HG02981 (cell line): ENCODE measurements around the gene MET.

Experiments
- ATAC-seq: cut with Tn5 transposase; IDR thresholded peaks from one replicate; pipeline ENCODE4 v1.9.1; 2021; ENCODE audit warnings: mild to moderate bottlenecking, moderate library complexity; ENCODE audit not compliant: unreplicated experiment

Gene MET

DNA sequence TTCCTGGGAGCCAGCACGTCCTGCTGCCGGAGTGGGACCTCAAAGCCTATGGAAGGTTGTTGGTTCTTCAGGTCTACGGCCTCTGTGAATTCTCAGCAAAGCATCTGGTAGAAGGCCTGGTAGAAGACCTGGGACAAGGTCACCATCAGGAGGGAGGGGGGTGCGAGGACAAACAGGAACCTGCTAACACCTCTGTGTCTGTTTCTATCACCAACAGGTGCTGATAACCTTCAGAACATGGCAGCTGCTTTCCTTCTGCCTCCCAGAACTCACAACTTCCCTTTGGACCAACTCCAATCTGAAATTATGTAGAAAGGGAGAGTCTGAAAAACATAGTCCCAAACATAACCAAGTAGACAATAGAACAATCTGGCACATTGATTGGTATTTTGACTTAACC is 8.3 kb upstream of the MET start:
- ATAC-seq = no peak

GRCh38 chr7:116665332-116665996 is 6.5 kb upstream of the MET start:
- no peak for ATAC-seq

- no peak for ATAC-seq
Measured at GRCh38 chr7:116669769-116670168, 2.2 kb upstream of the MET start.

DNA sequence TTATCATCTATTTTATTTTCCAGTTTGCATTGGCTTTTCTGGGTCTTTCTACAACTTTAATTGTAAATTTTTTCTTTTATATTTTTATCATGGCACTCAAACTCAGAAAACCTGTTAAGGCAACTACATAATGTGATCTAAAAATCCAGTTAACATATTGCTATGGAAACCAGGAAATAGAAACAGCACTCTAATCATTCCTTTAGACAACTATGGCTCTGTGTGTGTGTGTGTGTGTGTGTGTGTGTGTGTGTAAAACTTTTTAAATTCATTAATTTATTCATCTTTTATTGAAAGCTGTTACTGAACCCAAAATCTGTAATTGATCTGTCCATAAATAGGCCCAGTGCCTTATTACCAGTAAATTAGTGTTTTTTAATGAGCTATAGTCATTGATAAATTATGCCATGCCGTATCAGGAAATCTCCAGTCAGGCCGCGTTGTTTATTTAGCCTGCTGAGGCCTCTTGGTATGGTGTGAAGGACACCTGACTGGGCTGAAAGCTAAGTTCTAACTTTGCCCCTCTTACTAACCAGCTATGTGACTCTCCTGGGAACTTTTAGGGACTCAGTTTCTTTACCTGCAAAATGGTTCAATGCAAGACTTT is 1.5 kb upstream of the MET start:
- no peak for ATAC-seq

- no peak for ATAC-seq
Measured at GRCh38 chr7:116671111-116671510, 885 bp upstream of the MET start.

DNA sequence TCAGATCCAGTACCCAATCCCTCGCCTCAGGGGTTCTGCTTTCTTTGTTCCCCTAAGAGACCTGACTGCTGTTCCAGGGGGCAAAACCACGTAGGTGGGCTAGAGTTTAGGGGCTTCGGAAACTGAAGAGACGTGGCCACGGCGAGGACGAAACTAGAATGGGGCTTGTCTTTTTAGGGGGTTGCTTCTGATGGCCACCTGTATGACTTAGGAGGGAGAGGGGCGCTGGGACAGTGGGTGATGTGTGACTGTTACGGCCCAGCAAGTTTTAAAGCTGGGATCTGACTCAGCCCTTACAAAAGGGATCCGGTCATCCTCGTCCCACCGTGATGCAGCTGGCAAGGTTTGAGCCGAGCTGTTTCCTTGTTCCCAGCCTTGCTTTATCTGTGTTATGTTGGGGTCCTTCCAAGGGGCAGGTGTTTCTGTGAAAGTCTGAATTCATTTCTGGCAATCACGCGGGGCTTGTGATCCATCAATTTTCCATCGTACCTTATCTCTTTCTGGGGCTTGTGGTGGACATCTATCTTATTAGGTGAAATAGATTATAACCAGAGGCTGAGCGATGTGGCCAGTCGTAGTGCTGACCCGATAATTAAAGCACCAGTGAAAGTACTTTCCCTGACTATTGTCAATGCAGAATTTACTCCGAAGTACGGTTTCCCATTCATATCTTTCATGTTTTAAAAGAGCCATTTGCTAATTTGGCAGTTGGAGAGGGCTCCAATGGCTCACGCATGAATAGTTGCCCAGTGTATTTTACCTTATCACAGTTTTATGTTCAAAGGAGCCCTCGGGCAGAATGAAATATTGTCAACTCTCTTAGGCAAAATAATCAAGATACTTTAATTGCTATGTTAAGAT is 830 bp downstream of the MET start:
- ATAC-seq = no peak

DNA sequence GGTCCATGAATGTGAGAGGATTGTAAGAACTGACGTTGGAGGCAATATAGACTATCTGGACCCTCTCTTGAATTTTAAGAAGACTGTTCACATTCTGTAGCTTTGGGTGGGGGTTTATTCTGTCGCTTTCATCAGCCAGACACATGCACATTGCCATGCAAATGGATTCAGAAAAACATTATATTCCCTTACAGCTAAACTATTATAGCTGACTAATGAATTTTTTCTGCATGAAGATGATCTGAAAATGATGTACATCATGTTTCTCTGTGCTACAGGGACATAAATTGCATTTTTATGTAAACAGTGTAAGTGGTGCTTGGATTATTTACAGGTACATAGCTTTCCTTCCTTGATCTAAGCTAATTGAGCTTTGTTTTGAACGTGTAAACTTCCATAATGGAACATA is 1.5 kb downstream of the MET start:
- no peak for ATAC-seq

DNA sequence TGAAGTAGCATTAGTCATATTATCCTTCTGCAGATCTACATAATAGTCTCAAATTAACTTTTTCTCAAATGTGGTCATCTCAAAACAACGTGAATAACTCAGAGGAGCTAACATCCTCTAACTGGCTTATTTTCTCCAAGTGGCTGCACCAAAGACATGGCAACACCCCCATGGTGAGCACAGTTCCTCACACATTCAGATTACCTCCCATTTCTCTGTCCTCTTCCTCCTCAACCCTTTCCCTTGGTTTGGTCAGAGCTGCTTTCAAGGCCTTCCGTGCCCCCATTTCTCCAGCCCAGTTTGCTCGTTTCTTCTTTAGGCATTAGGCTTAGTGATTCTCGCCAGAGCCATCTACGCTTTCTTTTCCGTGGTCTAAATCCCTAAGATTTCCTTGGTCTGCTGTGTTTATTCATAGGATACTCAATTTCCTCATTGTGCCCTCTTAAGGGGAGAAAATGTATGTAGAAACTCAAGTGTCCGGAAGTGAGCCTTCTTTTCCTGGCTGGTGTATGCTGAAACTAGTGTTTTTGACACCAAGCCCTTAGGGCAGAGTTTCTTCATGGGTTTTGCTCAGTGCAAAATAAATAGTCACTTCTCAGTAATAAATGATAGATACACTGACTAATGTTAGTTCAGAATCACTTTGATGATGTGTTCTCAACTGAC is 2.6 kb downstream of the MET start:
- no peak for ATAC-seq

GRCh38 chr7:116675812-116676355 is 3.9 kb downstream of the MET start:
- no peak for ATAC-seq

- ATAC-seq = no peak
Measured at GRCh38 chr7:116678780-116679179, 6.8 kb downstream of the MET start.

- ATAC-seq = peak; percentile 32
Measured at GRCh38 chr7:116679500-116679899, 7.5 kb downstream of the MET start.

- ATAC-seq = peak; percentile 100
Measured at GRCh38 chr7:116683786-116684185, 11.8 kb downstream of the MET start.

GRCh38 chr7:116686033-116686432 is 14.0 kb downstream of the MET start:
- ATAC-seq = no peak

DNA sequence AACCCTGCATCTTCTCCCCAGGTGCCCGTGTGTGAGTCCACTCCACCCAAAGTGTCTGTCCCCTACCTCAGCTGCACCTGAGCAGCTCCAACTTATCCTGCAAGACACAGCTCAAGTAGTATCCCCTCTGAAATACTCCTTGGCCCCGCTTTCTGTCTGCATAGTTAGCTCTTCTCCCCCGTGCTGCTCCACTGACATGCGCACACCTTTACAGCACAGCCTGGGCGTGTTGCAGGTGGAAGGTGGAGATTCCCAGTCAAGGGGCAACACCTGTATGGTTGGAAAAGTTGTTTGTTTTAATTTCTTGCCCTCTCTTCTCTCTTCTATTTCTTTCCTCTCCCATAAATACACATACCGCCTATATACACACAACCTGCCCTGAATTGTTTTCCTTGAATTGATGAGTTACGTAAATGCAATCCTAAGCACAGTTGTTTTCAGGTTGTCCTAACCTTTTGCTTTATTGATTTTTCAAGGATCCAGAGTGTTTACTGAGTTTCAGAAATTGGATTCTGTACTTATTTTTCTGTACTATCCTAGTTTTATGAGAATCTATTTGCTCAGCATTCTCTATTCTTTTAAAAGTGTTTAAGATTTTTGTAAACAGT is 14.9 kb downstream of the MET start:
- ATAC-seq = no peak

GRCh38 chr7:116687801-116688201 is 15.8 kb downstream of the MET start:
- ATAC-seq = no peak

- no peak for ATAC-seq
Measured at GRCh38 chr7:116689790-116690259, 17.8 kb downstream of the MET start.

- no peak for ATAC-seq
Measured at GRCh38 chr7:116691664-116692063, 19.7 kb downstream of the MET start.

DNA sequence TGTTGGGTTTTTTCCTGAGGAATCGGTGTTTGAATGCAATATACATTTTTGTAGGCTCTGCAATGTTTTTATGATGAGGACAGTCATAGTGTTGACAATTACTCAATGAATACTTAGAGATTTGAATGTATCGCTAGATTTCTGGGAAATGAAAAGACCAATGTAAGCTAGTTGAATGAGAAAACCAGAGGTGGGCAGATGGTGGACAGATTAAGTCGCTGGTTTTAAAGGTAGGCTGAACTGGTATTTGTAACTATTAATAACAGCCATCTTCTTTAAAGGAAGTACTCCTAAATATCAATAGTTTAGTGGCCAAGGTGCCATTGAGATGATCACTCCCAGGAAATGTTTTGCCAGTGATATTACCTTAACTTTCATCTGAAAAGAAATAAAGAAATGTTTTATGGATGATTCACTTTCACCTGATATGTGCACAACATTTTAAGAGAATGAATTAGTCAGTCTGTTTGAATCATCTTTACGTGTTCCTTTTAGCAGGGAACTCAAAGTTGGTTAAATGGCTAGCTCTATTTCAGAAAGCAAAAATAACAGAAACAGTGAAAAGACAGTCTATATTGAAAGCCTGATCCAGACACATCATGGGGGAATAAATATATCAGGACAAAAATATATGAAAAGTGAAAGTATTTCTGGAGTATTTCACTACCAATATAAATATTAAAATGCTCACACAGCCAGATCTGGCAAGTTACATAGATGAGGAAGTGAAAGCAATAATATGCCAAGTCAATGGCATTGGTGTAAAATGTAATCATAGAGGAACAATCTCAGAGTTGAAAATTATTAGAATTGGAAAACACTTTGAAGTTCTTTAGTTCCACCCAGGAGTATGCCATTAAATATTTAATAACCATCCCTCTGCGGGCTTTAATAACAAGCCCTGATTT is 20.7 kb downstream of the MET start:
- no peak for ATAC-seq

GRCh38 chr7:116696707-116697106 is 24.7 kb downstream of the MET start:
- ATAC-seq = no peak

DNA sequence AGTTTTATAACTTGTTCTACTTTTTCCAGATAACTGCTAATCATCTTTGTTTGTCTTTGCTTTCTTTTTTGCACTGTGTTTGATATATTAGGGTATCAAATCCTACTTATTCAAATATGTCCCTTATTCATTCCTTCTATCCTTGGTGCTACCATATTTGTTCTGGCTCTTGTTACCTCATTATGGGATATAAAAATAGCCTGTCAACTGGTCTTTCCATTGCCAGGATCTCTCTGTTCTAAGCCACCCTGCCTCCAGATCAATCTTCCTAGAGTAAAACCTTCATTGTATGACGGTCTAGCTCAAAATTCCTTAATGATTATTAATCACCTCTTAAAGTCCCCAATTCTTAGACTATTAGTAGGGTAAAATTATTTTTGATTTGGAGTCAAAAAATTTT is 25.2 kb downstream of the MET start:
- ATAC-seq = no peak
